KOPT-K1 (cell line): ENCODE measurements around the gene OXT.
A peak's percentile ranks its signal among the peaks of the same experiment; 100 is the strongest.
"Not testable (repeated sequence)": the region's sequence is repeated elsewhere in the genome, so short reads cannot be mapped to it uniquely, and the experiment has no call there.

Experiments used
- H3K27ac ChIP-seq: fragments of 200-600 bp; sonication (generic); 2 replicates; pipeline ENCODE4 v1.5.1; 2016; ENCODE audit warnings: antibody characterized with exemption, mild to moderate bottlenecking, low read depth, low read length; ENCODE audit not compliant: poor library complexity, severe bottlenecking
- H3K36me3 ChIP-seq: fragments of 200-600 bp; sonication (generic); 2 replicates; pipeline ENCODE4 v1.5.1; 2017; ENCODE audit warnings: antibody characterized with exemption, mild to moderate bottlenecking, low read length, moderate library complexity; ENCODE audit not compliant: insufficient read depth
- H3K9me3 ChIP-seq: fragments of 200-600 bp; sonication (generic); 2 replicates; pipeline ENCODE4 v1.5.1; 2017; ENCODE audit warnings: antibody characterized with exemption, low read length, mild to moderate bottlenecking; ENCODE audit not compliant: insufficient read depth, poor library complexity, severe bottlenecking

The OXT gene

DNA sequence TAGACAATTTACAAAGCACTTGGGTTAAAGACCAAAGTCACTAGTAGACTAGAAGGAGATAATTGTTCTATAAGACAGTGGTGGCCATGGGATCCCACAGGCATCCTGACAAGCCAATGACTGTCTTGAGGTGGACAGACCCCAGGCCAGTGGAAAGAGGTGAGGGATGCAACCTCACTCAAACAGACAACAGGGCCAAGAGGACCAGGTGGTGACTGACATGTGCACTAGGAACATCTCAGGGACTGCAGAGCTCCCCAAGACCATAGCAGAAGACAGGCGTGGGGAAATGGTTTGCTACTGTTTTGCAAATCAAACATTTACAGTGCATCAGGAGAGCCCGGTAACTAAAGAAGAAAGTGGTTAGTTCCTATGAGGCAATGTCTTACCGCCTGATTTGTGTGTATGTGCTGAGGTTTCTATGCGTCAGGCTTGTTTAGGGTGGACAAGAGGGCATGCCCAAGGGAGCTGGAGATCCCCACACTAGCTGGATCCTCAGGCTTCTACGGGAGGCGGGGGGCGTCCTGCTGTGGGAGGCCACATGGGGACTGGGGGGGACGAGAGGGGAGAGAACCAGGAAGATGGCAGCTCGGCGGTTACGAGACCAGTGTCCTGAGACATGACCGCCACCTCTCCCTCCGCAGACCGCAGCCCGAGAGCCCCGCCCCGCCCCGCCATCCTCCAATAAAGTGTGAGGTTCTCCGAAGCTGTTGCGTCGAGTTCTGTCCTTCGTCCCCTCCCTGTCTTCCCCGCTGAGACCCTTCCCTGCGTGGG is 26.2 kb upstream of the OXT start:
- Histone ChIP-seq H3K27ac (peak overlapping the region; percentile 60), H3K36me3 (peaks cover 36% of the 10 kb centered on the region), H3K9me3 (no peaks in the 10 kb centered on the region)

DNA sequence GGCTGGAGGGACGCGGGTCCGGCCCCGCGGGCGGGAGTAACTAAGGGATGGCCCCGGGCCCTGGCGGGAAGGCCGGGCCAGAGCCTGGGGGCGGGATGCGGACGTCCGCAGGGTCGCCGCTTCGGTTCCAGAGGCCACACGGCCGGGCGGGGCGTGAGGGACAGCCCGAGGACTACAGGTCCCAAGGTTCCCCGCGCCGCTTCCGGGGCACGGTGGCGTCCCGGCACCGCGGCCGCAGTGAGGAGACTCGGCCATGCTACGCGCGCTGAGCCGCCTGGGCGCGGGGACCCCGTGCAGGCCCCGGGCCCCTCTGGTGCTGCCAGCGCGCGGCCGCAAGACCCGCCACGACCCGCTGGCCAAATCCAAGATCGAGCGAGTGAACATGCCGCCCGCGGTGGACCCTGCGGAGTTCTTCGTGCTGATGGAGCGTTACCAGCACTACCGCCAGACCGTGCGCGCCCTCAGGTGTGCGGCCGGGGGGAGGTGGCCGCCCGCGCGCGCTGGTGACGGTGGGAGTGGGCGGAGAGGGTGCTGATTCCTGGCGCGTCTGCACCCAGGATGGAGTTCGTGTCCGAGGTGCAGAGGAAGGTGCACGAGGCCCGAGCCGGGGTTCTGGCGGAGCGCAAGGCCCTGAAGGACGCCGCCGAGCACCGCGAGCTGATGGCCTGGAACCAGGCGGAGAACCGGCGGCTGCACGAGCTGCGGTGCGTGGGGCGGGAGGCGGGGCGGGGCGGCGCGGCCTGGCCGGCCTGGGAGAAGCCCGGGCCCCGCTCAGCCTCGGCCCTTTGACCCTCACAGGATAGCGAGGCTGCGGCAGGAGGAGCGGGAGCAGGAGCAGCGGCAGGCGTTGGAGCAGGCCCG is 25.4 kb upstream of the OXT start, which contains the start of gene MRPS26:
MRPS26 (plus strand) TSS at position 237 of the 861 bp plus-strand sequence; CDS start at position 254, 17 bp downstream.
- H3K27ac ChIP-seq: peak within 1 kb of the TSS; percentile 60
- peaks cover 35% of the 10 kb centered on the region for H3K36me3 ChIP-seq
- no peaks in the 10 kb centered on the region for H3K9me3 ChIP-seq

DNA sequence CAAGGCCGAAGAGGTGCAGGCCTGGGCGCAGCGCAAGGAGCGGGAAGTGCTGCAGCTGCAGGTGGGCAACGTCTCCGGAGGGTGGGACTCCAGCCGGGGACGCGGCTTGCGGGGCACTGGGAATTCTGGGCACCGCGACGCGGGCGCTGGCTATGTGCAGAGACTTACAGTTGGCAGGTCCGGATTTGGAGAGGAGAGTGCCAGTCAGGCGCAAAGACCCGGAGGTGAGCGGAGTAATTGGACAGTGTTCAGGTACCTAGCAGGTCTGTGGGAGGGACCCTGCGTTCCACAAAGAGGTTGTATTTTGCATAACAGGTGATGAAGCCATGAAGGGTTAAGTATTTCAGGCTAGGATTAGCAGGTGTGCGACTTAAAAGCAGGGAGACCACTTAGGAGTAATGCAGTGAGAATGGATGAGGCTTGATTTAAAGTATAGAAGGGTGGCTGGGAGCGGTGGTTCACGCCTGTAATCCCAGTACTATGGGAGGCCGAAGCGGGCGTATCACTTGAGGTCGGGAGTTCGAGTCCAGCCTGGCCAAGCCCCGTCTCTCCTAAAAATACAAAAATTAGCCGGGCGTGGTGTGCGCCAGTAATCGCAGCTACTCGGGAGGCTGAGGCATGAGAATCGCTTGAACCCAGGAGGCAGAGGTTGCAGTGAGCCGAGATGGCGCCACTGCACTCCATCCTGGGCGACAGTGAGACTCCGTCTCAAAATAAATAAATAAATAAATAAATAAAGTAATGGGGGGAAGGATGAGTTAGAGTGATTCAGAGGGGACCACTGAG is 24.6 kb upstream of the OXT start:
- H3K36me3 ChIP-seq: peaks cover 35% of the 10 kb centered on the region
- no peaks in the 10 kb centered on the region for H3K9me3 ChIP-seq
- peak overlapping the region; percentile 60 for H3K27ac ChIP-seq

DNA sequence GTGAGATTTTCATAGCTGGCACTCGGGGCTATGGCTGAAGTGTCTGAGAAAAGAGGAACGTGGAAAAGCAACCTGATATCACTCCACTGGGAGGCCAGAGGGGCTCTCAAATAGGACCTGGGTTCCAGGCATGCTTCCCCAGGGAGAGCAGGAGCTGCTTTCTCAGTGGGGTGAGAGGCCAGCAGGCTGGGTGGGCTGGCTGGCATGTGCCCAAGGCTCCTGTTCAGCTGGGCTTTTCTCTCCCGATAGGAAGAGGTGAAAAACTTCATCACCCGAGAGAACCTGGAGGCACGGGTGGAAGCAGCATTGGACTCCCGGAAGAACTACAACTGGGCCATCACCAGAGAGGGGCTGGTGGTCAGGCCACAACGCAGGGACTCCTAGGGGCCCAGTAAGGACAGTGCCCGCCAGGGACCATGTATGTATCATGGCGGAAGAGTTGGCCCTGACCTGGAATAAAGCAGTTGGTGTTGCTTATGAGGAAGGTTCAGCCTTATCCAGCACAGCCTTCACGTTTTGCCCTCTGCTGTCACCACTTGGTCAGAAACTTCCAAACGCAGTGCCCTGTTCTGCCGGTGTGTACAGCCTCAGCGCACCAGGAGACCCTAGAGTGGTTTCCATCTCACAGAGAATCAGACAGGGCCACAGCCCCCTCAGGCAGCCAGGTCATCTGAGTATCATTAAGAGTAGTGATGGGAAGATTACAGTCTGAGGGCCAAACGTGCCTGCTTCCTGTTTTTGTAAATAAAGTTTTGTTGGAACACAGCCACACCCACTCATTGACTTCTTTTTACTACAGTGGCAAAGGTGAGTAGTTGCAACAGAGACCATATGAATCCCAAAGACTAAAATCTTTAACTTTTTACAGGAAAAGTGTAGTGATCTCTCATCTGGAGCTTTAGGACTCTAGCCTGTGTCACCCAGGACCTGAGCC is 23.7 kb upstream of the OXT start:
- Histone ChIP-seq H3K9me3 (no peaks in the 10 kb centered on the region), H3K36me3 (peaks cover 35% of the 10 kb centered on the region), H3K27ac (no peak overlapping the region)

DNA sequence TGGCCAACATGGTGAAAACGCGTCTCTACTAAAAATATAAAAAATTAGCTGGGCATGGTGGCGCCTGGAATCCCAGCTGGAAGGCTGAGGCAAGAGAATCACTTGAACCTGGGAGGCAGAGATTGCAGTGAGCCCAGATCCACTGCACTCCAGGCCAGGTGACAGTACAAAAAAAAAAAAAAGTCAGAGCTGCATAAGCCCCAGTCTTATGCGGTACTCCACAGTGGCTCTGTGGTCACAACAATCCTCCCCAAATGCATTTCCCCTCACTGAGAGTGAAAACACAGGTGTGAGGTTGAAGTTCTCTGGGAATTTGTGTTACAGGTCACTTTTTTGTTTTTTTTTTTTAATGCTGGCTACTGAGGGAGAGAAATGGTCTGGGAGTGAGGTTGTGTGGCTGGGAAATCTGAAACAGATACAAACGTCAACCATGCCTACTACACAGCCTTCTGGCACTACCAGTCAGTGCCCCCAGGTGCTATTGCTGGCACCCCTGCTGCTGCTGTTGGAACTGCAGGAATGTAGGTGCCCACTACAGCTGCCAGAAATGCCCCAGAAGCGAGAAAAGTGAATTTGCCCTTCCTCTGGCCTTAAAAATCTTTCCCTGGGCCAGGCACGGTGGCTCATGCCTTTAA is 19.9 kb upstream of the OXT start:
- no peaks in the 10 kb centered on the region for H3K9me3 ChIP-seq
- peaks cover 35% of the 10 kb centered on the region for H3K36me3 ChIP-seq
- H3K27ac ChIP-seq: no peak overlapping the region

DNA sequence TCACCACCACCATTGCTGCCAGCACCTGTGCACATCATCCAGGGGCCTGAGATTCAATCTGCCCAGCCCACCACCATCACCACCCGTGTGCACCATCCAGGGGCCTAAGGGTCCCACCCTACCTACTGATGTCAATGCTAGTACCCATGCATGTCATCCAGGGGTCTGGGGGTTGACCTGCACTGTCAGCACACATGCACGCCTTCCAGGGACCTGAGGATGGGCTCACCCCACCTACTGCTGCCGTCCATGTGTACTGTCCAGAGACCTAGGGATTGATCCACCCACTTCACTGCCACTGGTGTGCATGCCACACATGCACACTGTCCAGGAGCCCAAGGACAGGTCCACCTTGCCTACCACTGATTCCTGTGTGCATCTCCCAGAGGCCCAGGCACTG is 11.9 kb upstream of the OXT start:
- Histone ChIP-seq H3K27ac (no peak overlapping the region), H3K36me3 (no peaks in the 10 kb centered on the region), H3K9me3 (no peaks in the 10 kb centered on the region)

DNA sequence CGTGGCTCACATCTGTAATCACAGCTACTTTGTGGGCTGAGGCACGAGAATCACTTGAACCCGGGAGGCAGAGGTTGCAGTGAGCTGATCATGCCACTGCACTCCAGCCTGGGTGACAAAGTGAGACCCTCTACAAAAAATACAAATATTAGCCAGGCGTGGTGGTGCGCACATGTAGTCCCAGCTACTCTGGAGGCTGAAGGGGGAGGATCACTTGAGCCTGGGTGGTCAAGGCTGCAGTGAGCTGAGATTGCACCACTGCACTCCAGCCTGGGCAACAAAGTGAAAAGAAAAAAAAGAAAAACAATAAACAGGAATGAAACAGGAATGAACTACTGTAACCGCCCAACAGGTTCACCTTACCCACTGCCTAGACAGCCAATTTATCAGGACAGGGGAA is 7.3 kb upstream of the OXT start:
- not testable (repeated sequence) for H3K36me3 ChIP-seq

DNA sequence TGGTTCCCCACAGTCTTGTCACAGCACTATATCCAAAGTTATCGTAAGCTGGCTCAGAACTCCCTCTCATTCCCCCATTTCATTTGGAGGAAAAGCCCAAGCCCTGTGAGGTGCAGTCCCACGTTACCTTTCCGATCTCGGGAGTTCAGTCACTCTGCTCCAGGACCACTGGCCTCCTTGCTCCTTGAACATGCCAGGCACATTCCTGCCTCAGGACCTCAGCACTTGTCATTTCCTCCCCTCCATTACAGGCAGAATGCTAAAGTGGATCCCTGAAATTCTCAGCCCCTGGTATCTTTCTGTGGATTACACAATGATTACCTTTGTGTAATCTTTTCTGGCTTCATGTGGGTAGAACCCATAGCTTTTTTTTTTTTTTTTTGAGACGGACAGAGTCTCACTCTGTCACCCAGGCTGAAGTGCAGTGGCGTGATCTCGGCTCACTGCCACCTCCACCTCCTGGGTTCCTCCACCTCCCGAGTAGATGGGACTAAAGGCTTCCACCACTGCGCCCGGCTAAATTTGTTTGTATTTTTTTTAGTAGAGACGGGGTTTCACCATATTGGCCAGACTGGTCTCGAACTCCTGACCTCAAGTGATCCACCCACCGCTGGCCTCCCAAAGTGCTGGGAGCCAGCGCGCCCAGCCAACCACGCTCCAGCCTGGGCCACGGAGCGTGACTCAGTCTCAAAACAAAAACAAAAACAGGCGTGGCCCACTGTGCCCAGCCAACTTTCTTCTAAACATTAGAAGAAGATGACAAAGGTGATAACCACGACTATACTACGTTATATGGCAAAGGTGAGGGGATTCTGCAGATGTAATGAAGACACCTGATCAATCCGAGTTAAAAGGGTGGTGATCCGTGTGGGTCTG is 4.0 kb upstream of the OXT start:
- Histone ChIP-seq H3K36me3 (no peaks in the 10 kb centered on the region), H3K27ac (no peak overlapping the region), H3K9me3 (no peaks in the 10 kb centered on the region)

More for the DNA sequence above, 7.3 kb upstream of the OXT start:
- not testable (repeated sequence) for H3K27ac ChIP-seq, H3K9me3 ChIP-seq

DNA sequence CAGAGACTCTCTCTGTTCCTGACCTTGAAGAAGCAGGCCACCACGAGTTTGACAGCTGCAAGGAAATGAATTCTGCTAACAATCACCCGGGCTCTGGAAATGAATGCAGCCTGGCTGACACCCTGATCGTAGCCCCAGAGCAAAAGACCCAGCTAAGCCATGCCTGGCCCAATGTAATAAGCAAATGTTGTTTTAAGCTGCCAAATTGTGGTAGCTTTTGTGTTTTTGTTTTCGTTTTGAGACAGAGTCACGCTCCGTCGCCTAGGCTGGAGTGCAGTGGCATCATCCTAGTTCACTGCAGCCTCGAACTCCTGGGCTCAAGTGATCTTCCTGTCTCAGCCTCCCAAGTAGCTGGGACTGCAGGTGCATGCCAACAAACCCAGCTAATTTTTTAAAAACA is 3.3 kb upstream of the OXT start:
- H3K9me3 ChIP-seq: no peaks in the 10 kb centered on the region
- H3K36me3 ChIP-seq: no peaks in the 10 kb centered on the region
- no peak overlapping the region for H3K27ac ChIP-seq

- no peaks in the 10 kb centered on the region for H3K9me3 ChIP-seq
- H3K36me3 ChIP-seq: no peaks in the 10 kb centered on the region
- H3K27ac ChIP-seq: no peak overlapping the region
Observed at GRCh38 chr20:3068986-3069900, 2.2 kb upstream of the OXT start.

DNA sequence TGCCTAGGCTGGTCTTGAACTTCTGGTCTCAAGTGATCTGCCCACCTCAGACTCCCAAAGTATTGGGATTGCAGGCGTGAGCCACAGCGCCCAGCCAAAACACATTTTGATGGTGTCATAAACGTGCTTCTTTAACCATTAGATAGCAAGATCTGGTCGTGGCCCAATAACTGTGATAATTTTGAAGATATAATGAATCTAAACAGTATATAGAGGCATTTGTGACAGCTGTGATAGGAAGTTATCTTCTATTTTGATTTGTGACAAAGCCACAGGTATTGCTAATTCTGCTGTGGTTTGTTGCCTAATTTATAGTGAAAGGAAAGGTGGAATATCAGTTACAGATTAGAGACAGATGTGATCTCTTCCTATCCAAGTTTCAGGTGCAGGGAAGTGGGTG is 695 bp upstream of the OXT start:
- H3K27ac ChIP-seq: no peak overlapping the region
- H3K36me3 ChIP-seq: no peaks in the 10 kb centered on the region

DNA sequence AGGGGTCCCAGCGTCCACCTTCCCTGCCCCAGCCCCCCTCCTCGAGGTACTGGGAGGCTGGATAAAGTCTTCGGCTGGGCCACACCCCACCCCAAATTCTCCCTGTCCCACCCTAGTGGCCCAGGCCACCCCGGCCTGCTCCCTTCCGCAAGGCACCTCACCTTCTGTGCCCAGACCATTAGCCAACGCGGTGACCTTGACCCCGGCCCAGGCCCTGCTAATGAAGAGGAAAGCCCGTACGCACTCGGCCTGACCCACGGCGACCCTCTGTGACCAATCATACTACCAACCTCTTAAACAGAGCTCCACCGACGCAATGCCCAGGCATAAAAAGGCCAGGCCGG is 182 bp upstream of the OXT start:
- Histone ChIP-seq H3K36me3 (no peaks in the 10 kb centered on the region), H3K9me3 (no peaks in the 10 kb centered on the region), H3K27ac (no peak overlapping the region)

More for the DNA sequence above, 695 bp upstream of the OXT start:
- H3K9me3 ChIP-seq: no peaks in the 10 kb centered on the region
